Endothelial cell of umbilical vein (primary cell): ENCODE results near the gene MTMR4. TPM values are rescaled to one million over a fixed set of nuclear protein-coding genes. Genes with fewer than 3 reads are reported as not detected.

Experiments
- BruUV-seq: library from RNA; stranded (reverse); fragments of 400-500 nt; replicated peaks from 2 replicates; lab custom pipeline; 2021; lab: Mats Ljungman, UMichigan
- CTCF ChIA-PET: fragments of 300-600, 350-600 bp; sonication (Branson Sonifier 250); formaldehyde crosslinking; loops from one replicate; lab custom pipeline; 2021; ENCODE audit warnings: antibody characterized with exemption, inconsistent platforms; lab: Charles Lee
- POLR2A ChIA-PET: fragments of 300-600, 350-600 bp; sonication (Branson Sonifier 250); formaldehyde crosslinking; loops from one replicate; lab custom pipeline; 2021; ENCODE audit warnings: antibody characterized with exemption, inconsistent platforms; lab: Charles Lee
- DNase-seq: peaks from one replicate; pipeline ENCODE4 v3.0.0-alpha.2; 2011; ENCODE audit warnings: low read depth, low spot score
- FAIRE-seq: peaks from 2 replicates; lab custom pipeline; 2011; peaks lifted over from hg19 to GRCh38; lab: Jason Lieb, UNC
- H2AFZ ChIP-seq: 2 replicates; pipeline ENCODE4 v1.6.0; 2012; ENCODE audit warnings: low read depth, low read length, control low read depth, inconsistent platforms
- H3K27ac ChIP-seq: 2 replicates; pipeline ENCODE4 v1.5.1; 2011; ENCODE audit warnings: low read depth, mild to moderate bottlenecking, control low read depth, low read length, moderate library complexity; ENCODE audit not compliant: insufficient read depth
- H3K27me3 ChIP-seq, 2 experiments: 2 replicates each; pipeline versions ENCODE4 v1.6.0 to v1.6.1; 2011; ENCODE audit warnings: low read length in 2 of 2, mixed read lengths in 1 of 2; ENCODE audit not compliant: control insufficient read depth in 2 of 2, insufficient read depth in 2 of 2
- H3K36me3 ChIP-seq, 2 experiments: 2 replicates in 1 of 2; 3 replicates in 1 of 2; pipeline ENCODE4 v1.5.1; 2011; ENCODE audit warnings: low read length in 2 of 2, mild to moderate bottlenecking in 1 of 2, moderate library complexity in 1 of 2; ENCODE audit not compliant: control insufficient read depth in 2 of 2, insufficient read depth in 2 of 2; ENCODE audit errors: extremely low read depth in 1 of 2
- H3K4me1 ChIP-seq: 3 replicates; pipeline ENCODE4 v1.5.1; 2011; ENCODE audit warnings: mild to moderate bottlenecking, low read length; ENCODE audit not compliant: control insufficient read depth, insufficient read depth; ENCODE audit errors: extremely low read depth
- H3K4me2 ChIP-seq: 2 replicates; pipeline ENCODE4 v1.6.1; 2011; ENCODE audit warnings: low read length, control low read depth, mixed read lengths; ENCODE audit not compliant: insufficient read depth
- H3K4me3 ChIP-seq, 3 experiments: fragments of 200-600 bp in 1 of 3; sonication (generic), shearing (Covaris generic) in 1 of 3; replicated peaks in 1 of 3; 2 replicates each; pipeline ENCODE4 v1.5.1; 2011 to 2016; ENCODE audit warnings: control low read depth in 3 of 3, low read length in 3 of 3, mild to moderate bottlenecking in 2 of 3, inconsistent platforms in 1 of 3, low read depth in 1 of 3, moderate library complexity in 1 of 3; ENCODE audit not compliant: insufficient read depth in 1 of 3
- H3K79me2 ChIP-seq: 2 replicates; pipeline ENCODE4 v1.6.0; 2012; ENCODE audit warnings: low read length, inconsistent platforms; ENCODE audit not compliant: control insufficient read depth, insufficient read depth
- H3K9ac ChIP-seq: replicated peaks from 2 replicates; pipeline ENCODE3; 2011; ENCODE audit warnings: low read length, control low read depth; ENCODE audit not compliant: insufficient read depth; ENCODE audit errors: extremely low read depth
- H3K9me1 ChIP-seq: replicated peaks from 3 replicates; pipeline ENCODE4 v1.6.0; 2011; ENCODE audit warnings: mild to moderate bottlenecking, low read length; ENCODE audit not compliant: control insufficient read depth, insufficient read depth; ENCODE audit errors: extremely low read depth
- H3K9me3 ChIP-seq: replicated peaks from 2 replicates; pipeline ENCODE4 v1.5.1; 2012; ENCODE audit warnings: low read length, inconsistent platforms; ENCODE audit not compliant: control insufficient read depth, insufficient read depth
- H4K20me1 ChIP-seq: replicated peaks from 2 replicates; pipeline ENCODE3; 2011; ENCODE audit warnings: mild to moderate bottlenecking, low read length; ENCODE audit not compliant: control insufficient read depth, insufficient read depth; ENCODE audit errors: extremely low read depth
- EZH2 ChIP-seq: IDR thresholded peaks from 2 replicates; pipeline ENCODE4 v1.6.1; 2012; ENCODE audit warnings: borderline replicate concordance, low read depth, mild to moderate bottlenecking, moderate library complexity, low read length, inconsistent platforms; ENCODE audit not compliant: severe bottlenecking
- FOS ChIP-seq: IDR thresholded peaks from 2 replicates; pipeline ENCODE4 v1.6.1; 2011; ENCODE audit warnings: mild to moderate bottlenecking, low read length, moderate library complexity, borderline replicate concordance; ENCODE audit not compliant: insufficient read depth
- GATA2 ChIP-seq: IDR thresholded peaks from 2 replicates; pipeline ENCODE4 v1.7.0; 2011; ENCODE audit warnings: low read depth, mild to moderate bottlenecking, moderate library complexity, mixed read lengths, low read length; ENCODE audit not compliant: insufficient read length, insufficient read depth
- JUN ChIP-seq: IDR thresholded peaks from 2 replicates; pipeline ENCODE4 v1.6.1; 2011; ENCODE audit warnings: borderline replicate concordance, low read depth; ENCODE audit not compliant: insufficient read length, insufficient read depth
- MYC ChIP-seq: IDR thresholded peaks from one replicate; pipeline ENCODE4 v1.6.1; 2011; ENCODE audit warnings: mild to moderate bottlenecking, low read depth, low read length
- POLR2A ChIP-seq: IDR thresholded peaks from 2 replicates; pipeline ENCODE4 v1.6.1; 2012; ENCODE audit warnings: low read depth, mild to moderate bottlenecking, control low read depth, low read length
- POLR2AphosphoS5 ChIP-seq: IDR thresholded peaks from 2 replicates; pipeline ENCODE4 v1.6.1; 2012; ENCODE audit warnings: low read depth, mild to moderate bottlenecking, control low read depth, low read length, moderate library complexity; ENCODE audit not compliant: insufficient read depth
- dilution Hi-C: fragments of 300-500 bp; cut with MboI; formaldehyde crosslinking; loops from one replicate; pipeline ENCODE4 v1.15.0; 2019; ENCODE audit warnings: low sequenced_read_pairs; ENCODE audit not compliant: extremely low pct_ligation_motif_present
- intact Hi-C: fragments of 100-400 bp; cut with micrococcal nuclease; formaldehyde crosslinking; loops from one replicate; pipeline ENCODE4 v1.10.0; 2022
- polyA plus RNA-seq, 4 experiments: library from polyadenylated mRNA; depleted of rRNA in 3 of 4; stranded (reverse) in 3 of 4; unstranded in 1 of 4; fragments of >200 nt; gene quantifications; 2 replicates each; pipeline versions ENCODE4 v1.2.1 to v1.2.3, GENCODE V29; 2011 to 2012; ENCODE audit warnings: missing spikeins in 1 of 4
- total RNA-seq: library from RNA; stranded (reverse); gene quantifications from 2 replicates; pipeline ENCODE4 v1.2.3, GENCODE V29; 2021
- TF ChIP-seq, protein P1 (sequence below), 2 donors: IDR thresholded peaks; 1 replicate in 1 of 2; 2 replicates in 1 of 2; pipeline ENCODE4 v1.5.1; 2011; ENCODE audit warnings: low read length in 2 of 2, mild to moderate bottlenecking in 2 of 2, moderate library complexity in 2 of 2, control low read depth in 1 of 2, inconsistent platforms in 1 of 2, low read depth in 1 of 2; ENCODE audit not compliant: insufficient read depth in 1 of 2; ENCODE audit errors: extremely low read depth in 1 of 2
- TF ChIP-seq, protein P2 (sequence below): IDR thresholded peaks from 2 replicates; pipeline ENCODE4 v1.6.1; 2011; ENCODE audit not compliant: insufficient read depth, insufficient read length

The MTMR4 gene
- total and polyA plus RNA-seq, 2 donors (not counting 3 experiments of a cell fraction or from before 2014, with no cell fraction given): 25.1 to 41.0 TPM

DNA sequence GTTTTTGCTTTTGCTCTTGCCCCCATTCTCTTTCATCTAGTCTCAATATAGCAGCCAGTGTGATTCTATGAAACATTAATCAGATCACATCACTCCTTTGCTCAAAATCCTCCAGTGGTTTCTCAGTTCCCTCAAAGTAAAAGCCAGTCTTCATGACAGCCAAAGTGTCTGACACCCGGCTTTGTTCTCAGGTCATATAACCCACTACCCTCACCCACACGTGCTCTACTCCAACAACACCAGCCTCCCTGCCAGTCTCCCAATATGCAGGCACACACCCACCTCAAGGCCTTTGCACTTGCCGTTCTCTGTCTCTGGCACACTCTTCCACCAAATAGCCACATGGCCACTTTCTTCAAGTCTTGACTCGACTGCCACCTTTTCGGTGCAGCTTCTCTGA is 4.4 kb downstream of the MTMR4 start:
- Histone ChIP-seq H3K9me3 (no peaks in the 10 kb centered on the region), H2AFZ (no peak overlapping the region), H3K27ac (no peak overlapping the region), H3K4me3 (no peak overlapping the region), H3K4me2 (no peak overlapping the region), H3K36me3 (peaks cover 0 to 47% of the 10 kb centered on the region in 2 experiments), H3K79me2 (no peaks in the 10 kb centered on the region), H3K9me1 (no peaks in the 10 kb centered on the region), H3K4me1 (peaks cover 9% of the 10 kb centered on the region), H3K27me3 (no peaks in the 10 kb centered on the region), H4K20me1 (no peaks in the 10 kb centered on the region), H3K9ac (no peak overlapping the region)
- BruUV-seq: no TSS peak
- dilution Hi-C loops: no loop called here
- POLR2A ChIA-PET: no interaction called here
- intact Hi-C loops: no loop called here
- DNase-seq (no peak), FAIRE-seq (no peak)
- CTCF ChIA-PET: no interaction called here
- no peak for TF ChIP-seq JUN

DNA sequence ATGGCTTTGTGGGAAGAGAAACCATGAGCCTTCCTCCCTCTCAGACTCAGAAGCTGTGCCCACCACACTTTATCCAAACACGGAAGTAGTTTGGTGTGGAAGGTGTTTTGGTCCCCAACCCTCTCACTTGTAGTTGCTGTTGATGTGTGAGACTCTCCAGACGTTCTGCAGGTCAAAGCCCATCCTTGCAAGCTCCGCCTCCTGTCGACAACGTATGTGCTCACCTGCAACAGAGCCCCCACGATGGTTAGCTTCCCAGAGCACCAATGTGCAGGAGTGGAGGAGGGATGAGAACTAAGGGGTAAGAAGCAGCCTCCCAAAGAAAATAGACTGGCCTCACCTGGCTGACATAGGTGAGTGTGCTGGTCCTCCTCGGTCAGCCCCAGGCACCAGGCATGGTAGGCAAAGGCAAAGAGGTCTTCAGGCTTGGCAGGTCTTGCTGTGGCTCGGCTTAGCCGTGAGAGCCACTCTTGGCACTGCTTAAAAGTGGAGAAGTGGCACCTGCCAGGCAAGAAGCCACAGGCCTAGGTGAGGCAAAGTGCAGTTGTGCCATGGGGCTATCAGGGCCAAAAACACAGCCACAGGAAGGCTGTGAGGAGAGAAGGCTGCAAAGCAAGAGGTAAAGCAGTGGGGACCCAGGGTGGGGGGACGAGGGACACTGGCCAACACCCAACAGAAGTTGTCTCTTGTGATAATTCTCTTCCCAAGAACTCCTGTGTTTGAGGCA is 5.9 kb downstream of the MTMR4 start:
- intact Hi-C loops: no loop called here
- Histone ChIP-seq H3K79me2 (no peaks in the 10 kb centered on the region), H3K27me3 (no peaks in the 10 kb centered on the region), H3K36me3 (peaks cover 6 to 61% of the 10 kb centered on the region in 2 experiments), H3K4me3 (no peak overlapping the region), H3K4me2 (no peak overlapping the region), H3K9me1 (no peaks in the 10 kb centered on the region), H3K27ac (no peak overlapping the region), H3K4me1 (peaks cover 3% of the 10 kb centered on the region), H3K9ac (no peak overlapping the region), H2AFZ (no peak overlapping the region), H3K9me3 (no peaks in the 10 kb centered on the region), H4K20me1 (no peaks in the 10 kb centered on the region)
- ChIA-PET POLR2A (no interaction called here), CTCF (no interaction called here)
- dilution Hi-C loops: no loop called here
- TF ChIP-seq JUN (no peak), EZH2 (no peak), FOS (no peak), POLR2A (no peak), GATA2 (no peak), POLR2AphosphoS5 (no peak), MYC (no peak)
- TF ChIP-seq, protein P1, sequence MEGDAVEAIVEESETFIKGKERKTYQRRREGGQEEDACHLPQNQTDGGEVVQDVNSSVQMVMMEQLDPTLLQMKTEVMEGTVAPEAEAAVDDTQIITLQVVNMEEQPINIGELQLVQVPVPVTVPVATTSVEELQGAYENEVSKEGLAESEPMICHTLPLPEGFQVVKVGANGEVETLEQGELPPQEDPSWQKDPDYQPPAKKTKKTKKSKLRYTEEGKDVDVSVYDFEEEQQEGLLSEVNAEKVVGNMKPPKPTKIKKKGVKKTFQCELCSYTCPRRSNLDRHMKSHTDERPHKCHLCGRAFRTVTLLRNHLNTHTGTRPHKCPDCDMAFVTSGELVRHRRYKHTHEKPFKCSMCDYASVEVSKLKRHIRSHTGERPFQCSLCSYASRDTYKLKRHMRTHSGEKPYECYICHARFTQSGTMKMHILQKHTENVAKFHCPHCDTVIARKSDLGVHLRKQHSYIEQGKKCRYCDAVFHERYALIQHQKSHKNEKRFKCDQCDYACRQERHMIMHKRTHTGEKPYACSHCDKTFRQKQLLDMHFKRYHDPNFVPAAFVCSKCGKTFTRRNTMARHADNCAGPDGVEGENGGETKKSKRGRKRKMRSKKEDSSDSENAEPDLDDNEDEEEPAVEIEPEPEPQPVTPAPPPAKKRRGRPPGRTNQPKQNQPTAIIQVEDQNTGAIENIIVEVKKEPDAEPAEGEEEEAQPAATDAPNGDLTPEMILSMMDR (IDR thresholded peaks at IDR 0.05; ENCODE audit: extremely low read depth in 1 of 2, insufficient read depth in 1 of 2, low read depth in 1 of 2, low read length in 2 of 2): no peak
- TF ChIP-seq, protein P2, sequence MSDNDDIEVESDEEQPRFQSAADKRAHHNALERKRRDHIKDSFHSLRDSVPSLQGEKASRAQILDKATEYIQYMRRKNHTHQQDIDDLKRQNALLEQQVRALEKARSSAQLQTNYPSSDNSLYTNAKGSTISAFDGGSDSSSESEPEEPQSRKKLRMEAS: no peak
- no TSS peak for BruUV-seq
- no peak for DNase-seq
- no peak for FAIRE-seq
